SK-N-SH treated with all-trans-retinoic acid at 6 μM for 48 hours (cell line): ENCODE results near the gene TBX18.

Experiments used
- ARNTL ChIP-seq: fragments of 450-650 bp; formaldehyde crosslinking; IDR thresholded peaks from 2 replicates; pipeline ENCODE4 v1.5.0; 2020; ENCODE audit warnings: low read depth, mild to moderate bottlenecking, moderate library complexity, borderline replicate concordance
- ZFP30 ChIP-seq: fragments of 450-650 bp; formaldehyde crosslinking; IDR thresholded peaks from 2 replicates; pipeline ENCODE4 v1.5.0; 2022; ENCODE audit warnings: mild to moderate bottlenecking, moderate library complexity
- ZNF70 ChIP-seq: fragments of 450-650 bp; formaldehyde crosslinking; IDR thresholded peaks from 2 replicates; pipeline ENCODE4 v1.5.0; 2020; ENCODE audit warnings: mild to moderate bottlenecking, moderate library complexity

GRCh38 chr6:84743616-84744015 lies 20.8 kb downstream of the TBX18 start:
- TF ChIP-seq ARNTL (CRISPR knock-in tag) (no peak), ZFP30 (CRISPR knock-in tag) (no peak), ZNF70 (CRISPR knock-in tag) (no peak)
